Gastrocnemius medialis (tissue), 4 donors: Measurements from ENCODE around the gene MC4R.

Experiments used
- CTCF ChIP-seq, 5 experiments: fragments of 450-650 bp in 3 of 5; fragments of 200-600 bp in 2 of 5; sonication (generic) in 2 of 5; IDR thresholded peaks in 4 of 5; conservative IDR thresholded peaks in 1 of 5; 1 replicate in 4 of 5; 2 replicates in 1 of 5; pipeline ENCODE4 v1.5.1; 2016 to 2019; ENCODE audit warnings: antibody characterized with exemption in 5 of 5, mild to moderate bottlenecking in 3 of 5, moderate library complexity in 3 of 5
- POLR2A ChIP-seq, 2 donors: fragments of 450-650 bp; IDR thresholded peaks; one replicate each; pipeline ENCODE4 v1.6.1; 2017; ENCODE audit warnings: antibody characterized with exemption in 2 of 2, mild to moderate bottlenecking in 2 of 2, moderate library complexity in 2 of 2

GRCh38 chr18:60391571-60392226, 19.1 kb upstream of the MC4R start:
- no peak for TF ChIP-seq CTCF (IDR thresholded peaks at IDR 0.05 in 4 of 5, conservative IDR thresholded peaks at IDR 0.05 in 1 of 5)
- TF ChIP-seq POLR2A (IDR thresholded peaks at IDR 0.05): no peak
